ENCODE results near the gene TTC16. TPM values are rescaled to one million over a fixed set of nuclear protein-coding genes. Genes with fewer than 3 reads are reported as not detected.

The TTC16 gene
- total and polyA plus RNA-seq, 12 donors: under 0.01 to 1.0 (median 0.32) TPM; not detected in 2

DNA sequence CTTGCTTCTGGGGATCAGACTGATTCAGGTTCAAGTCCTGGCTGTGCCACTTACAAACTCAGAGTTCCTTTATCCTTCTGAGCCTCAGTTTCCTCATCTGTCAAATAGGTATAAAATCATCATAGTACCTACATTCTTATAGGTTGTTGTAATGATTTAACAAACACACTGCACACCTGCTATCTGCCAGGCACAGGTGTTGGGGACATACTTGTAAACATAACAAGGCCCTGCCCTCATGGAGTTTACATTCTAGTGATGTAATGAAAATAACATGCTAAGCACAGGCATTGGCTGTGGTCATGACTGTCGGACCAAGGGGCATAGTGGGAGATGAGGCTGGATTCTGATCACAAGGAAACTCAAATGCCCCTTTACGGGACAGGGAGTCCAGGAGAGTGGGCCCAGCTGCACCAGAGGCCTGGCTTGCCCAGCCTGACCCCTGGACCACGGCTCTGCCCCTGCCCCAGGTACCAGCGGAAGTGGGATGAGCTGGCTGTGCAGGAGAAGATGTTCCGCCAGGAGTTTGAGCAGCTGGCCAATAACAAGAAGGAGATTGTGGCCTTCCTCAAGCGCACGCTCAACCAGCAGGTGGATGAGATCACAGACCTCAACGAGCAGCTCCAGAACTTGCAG, 6.8 kb upstream of the TTC16 start:
- Histone ChIP-seq H3K27me3 (no peaks in the 10 kb centered on the region), H3K27ac (no peak overlapping the region), H3K36me3 (replicated peaks in 1 of 2) (no peaks in the 10 kb centered on the region), H3K4me1 (replicated peaks in 1 of 2) (no peaks in the 10 kb centered on the region), H3K4me3 (no peak overlapping the region), H3K9me3 (replicated peaks in 1 of 3) (no peaks in the 10 kb centered on the region)
- intact Hi-C loops (cut with DNase I): no loop called here
- 95 to 97% (median 96%) methylated on average over 7 to 8 of the region's 8 CpGs for WGBS, 4 donors
- TF ChIP-seq, protein P1, sequence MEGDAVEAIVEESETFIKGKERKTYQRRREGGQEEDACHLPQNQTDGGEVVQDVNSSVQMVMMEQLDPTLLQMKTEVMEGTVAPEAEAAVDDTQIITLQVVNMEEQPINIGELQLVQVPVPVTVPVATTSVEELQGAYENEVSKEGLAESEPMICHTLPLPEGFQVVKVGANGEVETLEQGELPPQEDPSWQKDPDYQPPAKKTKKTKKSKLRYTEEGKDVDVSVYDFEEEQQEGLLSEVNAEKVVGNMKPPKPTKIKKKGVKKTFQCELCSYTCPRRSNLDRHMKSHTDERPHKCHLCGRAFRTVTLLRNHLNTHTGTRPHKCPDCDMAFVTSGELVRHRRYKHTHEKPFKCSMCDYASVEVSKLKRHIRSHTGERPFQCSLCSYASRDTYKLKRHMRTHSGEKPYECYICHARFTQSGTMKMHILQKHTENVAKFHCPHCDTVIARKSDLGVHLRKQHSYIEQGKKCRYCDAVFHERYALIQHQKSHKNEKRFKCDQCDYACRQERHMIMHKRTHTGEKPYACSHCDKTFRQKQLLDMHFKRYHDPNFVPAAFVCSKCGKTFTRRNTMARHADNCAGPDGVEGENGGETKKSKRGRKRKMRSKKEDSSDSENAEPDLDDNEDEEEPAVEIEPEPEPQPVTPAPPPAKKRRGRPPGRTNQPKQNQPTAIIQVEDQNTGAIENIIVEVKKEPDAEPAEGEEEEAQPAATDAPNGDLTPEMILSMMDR (IDR thresholded peaks at IDR 0.05): no peak
- no peak for TF ChIP-seq POLR2A (IDR thresholded peaks at IDR 0.05)
- DNase-seq: no peak

DNA sequence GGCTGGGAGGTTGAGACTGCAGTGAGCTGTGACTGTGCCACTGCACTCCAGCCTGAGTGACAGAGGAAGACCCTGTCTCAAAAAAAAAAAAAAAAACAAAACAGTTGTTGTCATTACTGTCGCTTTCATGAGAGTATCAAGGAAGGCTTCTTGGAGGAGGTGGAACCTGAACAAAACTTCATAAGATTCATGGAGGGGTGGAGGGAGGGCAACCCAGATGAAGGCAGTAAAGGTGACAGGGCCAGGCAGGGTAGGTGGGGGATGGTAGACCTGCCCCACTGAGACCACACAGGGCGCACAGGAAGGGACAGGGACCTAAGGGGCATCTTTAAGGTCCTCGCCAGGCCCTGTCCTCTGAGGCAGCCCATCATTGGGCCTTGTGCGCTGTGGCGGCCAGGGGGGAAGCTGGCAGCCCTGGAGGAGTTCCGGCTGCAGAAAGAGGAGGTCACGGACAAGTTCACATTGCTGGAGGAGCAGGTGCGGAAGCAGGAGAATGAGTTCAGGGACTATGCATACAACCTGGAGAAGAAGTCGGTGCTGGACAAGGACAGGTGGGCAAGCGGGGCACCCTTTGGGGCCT, 5.6 kb upstream of the TTC16 start:
- Histone ChIP-seq H3K4me3 (no peak overlapping the region), H3K36me3 (replicated peaks in 1 of 2) (no peaks in the 10 kb centered on the region), H3K9me3 (replicated peaks in 1 of 3) (no peaks in the 10 kb centered on the region), H3K27me3 (no peaks in the 10 kb centered on the region), H3K27ac (no peak overlapping the region), H3K4me1 (replicated peaks in 1 of 2) (peaks cover 7 to 9% of the 10 kb centered on the region in 2 donors)
- 89 to 96% (median 91%) methylated on average over 10 of the region's 10 CpGs for WGBS, 4 donors
- TF ChIP-seq POLR2A (IDR thresholded peaks at IDR 0.05): no peak
- TF ChIP-seq, protein P1 (IDR thresholded peaks at IDR 0.05): no peak
- intact Hi-C loops (cut with DNase I): no loop called here
- DNase-seq: no peak

DNA sequence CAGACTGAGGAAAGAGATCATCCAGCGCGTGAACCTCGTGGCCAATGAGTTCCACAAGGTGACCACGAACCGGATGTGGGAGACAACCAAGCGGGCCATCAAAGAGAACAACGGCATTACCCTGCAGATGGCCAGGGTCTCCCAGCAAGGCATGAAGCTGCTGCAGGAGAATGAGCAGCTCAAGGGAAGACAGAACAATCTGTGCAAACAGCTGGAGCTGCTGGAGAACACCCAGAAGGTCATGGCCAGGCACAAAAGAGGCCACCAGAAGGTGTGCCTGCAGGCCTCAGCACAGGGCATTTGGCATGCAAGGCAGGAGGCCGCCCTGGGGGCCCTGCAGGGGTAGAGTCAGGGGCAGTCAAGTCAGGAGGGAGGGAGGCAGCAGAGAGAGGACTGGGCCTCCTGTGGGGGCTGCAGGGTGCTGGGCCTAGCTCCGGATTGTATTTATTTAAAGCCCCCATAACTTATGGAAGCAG, 4.6 kb upstream of the TTC16 start:
- DNase-seq: no peak
- WGBS, 4 donors: 64 to 79% (median 75%) methylated on average over 8 to 9 of the region's 9 CpGs
- Histone ChIP-seq H3K27ac (no peak overlapping the region), H3K9me3 (replicated peaks in 1 of 3) (no peaks in the 10 kb centered on the region), H3K27me3 (no peaks in the 10 kb centered on the region), H3K4me3 (no peak overlapping the region), H3K36me3 (replicated peaks in 1 of 2) (no peaks in the 10 kb centered on the region), H3K4me1 (replicated peaks in 1 of 2) (peaks cover 11 to 13% of the 10 kb centered on the region in 2 donors)
- no peak for TF ChIP-seq POLR2A (IDR thresholded peaks at IDR 0.05)
- TF ChIP-seq, protein P1 (IDR thresholded peaks at IDR 0.05): no peak
- intact Hi-C loops (cut with DNase I): no loop called here

DNA sequence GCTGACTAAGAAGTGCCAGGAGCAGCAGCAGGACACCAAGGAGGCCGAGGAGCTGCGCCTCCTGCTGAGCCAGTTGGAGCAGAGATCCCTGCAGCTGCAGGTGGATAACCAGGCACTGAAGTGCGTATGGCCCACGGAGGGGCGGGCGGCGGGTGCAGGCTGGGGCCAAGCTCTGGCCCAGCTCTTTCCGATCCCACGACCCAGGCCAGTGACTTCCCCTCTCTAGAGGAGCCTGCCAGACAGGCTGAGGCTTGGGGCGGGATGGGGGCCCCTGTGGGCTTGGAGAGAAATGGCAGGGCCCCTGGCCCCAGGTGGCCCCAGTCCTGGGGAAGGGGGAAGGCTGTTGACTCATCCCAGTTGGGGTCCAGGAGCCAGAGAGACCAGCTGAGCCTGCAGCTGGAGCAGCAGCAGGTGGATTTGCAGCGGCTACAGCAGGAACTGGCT, 4.0 kb upstream of the TTC16 start:
- Histone ChIP-seq H3K9me3 (replicated peaks in 1 of 3) (no peaks in the 10 kb centered on the region), H3K4me1 (replicated peaks in 1 of 2) (peaks cover 14 to 16% of the 10 kb centered on the region in 2 donors), H3K27ac (no peak overlapping the region), H3K4me3 (no peak overlapping the region), H3K36me3 (replicated peaks in 1 of 2) (no peaks in the 10 kb centered on the region), H3K27me3 (no peaks in the 10 kb centered on the region)
- intact Hi-C loops (cut with DNase I): no loop called here
- 77 to 100% (median 86%) methylated on average over 1 to 11 of the region's 11 CpGs for WGBS, 4 donors
- TF ChIP-seq, protein P1 (IDR thresholded peaks at IDR 0.05): no peak
- no peak for TF ChIP-seq POLR2A (IDR thresholded peaks at IDR 0.05)
- no peak for DNase-seq
